ENCODE results near the gene THSD4.

DNA sequence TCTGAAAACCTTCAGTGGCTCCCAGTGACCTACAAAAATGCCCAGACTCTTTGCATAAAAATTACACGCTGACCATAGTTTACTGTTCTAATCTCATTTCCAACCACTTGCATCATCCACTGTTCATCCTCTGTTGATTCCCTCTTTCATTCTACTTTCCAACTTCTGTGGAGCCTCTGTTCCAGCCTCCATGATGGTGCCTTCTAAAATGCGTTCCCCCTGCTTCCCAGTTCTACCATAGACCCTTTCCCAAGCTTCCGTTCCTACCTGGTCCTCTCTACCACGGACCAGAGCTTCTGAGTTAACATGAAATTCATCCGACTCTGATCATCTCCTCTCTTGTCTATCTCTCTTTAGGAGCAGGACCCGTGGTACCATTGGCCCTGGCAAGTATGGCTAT, 127.0 kb downstream of the THSD4 start:
- TF ChIP-seq, protein P1, sequence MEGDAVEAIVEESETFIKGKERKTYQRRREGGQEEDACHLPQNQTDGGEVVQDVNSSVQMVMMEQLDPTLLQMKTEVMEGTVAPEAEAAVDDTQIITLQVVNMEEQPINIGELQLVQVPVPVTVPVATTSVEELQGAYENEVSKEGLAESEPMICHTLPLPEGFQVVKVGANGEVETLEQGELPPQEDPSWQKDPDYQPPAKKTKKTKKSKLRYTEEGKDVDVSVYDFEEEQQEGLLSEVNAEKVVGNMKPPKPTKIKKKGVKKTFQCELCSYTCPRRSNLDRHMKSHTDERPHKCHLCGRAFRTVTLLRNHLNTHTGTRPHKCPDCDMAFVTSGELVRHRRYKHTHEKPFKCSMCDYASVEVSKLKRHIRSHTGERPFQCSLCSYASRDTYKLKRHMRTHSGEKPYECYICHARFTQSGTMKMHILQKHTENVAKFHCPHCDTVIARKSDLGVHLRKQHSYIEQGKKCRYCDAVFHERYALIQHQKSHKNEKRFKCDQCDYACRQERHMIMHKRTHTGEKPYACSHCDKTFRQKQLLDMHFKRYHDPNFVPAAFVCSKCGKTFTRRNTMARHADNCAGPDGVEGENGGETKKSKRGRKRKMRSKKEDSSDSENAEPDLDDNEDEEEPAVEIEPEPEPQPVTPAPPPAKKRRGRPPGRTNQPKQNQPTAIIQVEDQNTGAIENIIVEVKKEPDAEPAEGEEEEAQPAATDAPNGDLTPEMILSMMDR (IDR thresholded peaks at IDR 0.05; ENCODE audit: low read depth, low read length, poor library complexity, severe bottlenecking): no peak
- TF ChIP-seq EZH2phosphoT487 (IDR thresholded peaks at IDR 0.05; ENCODE audit: borderline replicate concordance, low read length): no peak
